ENCODE results near the gene LPXN.
A peak's percentile ranks its signal among the peaks of the same experiment; 100 is the strongest.
"Not testable (repeated sequence)": the region's sequence is repeated elsewhere in the genome, so short reads cannot be mapped to it uniquely, and the experiment has no call there.

LPXN gene

DNA sequence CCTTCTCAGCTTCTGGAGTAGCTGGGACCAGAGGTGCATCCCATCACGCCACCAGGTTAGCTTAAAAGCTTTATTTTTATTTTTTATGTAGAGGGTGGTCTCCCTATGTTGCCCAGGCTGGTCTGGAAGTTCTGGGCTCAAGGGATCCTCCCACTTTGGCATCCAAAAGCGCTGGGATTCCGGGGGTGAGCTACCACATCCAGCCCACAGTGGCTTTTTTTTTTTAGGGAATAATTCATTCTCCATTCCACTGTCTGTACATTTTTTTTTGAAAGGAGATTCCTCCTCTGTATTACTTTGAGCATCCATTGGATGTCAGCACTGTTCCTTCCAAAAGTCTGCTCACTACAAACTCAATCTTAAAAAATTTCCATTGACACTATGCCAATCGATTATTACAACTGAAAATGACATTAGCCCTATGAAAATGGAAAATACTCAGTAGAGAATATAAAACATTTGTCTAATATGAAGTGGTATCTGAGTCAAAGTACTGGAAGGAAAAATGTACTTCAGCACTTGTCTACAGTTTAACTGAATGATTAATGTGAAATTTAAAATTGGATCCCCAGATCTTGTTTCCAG is 1.3 kb upstream of the LPXN start:
- Histone ChIP-seq H3K4me2 (ENCODE audit: low read length) (peak overlapping the region; percentile 95), H3K4me3 (ENCODE audit: low read depth, low read length, poor library complexity, severe bottlenecking) (peak overlapping the region; percentile 73), H3F3A (ENCODE audit: insufficient read depth, low read length) (0 out of 2 replicates have a peak, but pooled peaks cover 3% of the 10 kb centered on the region), H2AFZ (ENCODE audit: low read length) (no peak overlapping the region), H3K27me3 (ENCODE audit: insufficient read depth, low read length) (no peaks in the 10 kb centered on the region), H3K4me1 (ENCODE audit: insufficient read depth, low read length, severe bottlenecking) (peaks cover 57% of the 10 kb centered on the region), H3K36me3 (ENCODE audit: insufficient read depth, low read length) (peaks cover 19% of the 10 kb centered on the region), H3K27ac (ENCODE audit: low read depth, low read length, poor library complexity, severe bottlenecking) (peak overlapping the region; percentile 99), H3K9me3 (ENCODE audit: low read length) (no peaks in the 10 kb centered on the region), H4K20me1 (ENCODE audit: insufficient read depth, low read length) (no peaks in the 10 kb centered on the region), H3K9ac (ENCODE audit: low read length) (peak overlapping the region; percentile 92), H3K79me2 (ENCODE audit: insufficient read depth, low read length) (peaks cover 67% of the 10 kb centered on the region), H3K9me2 (ENCODE audit: low read depth, low read length) (no peaks in the 10 kb centered on the region)
- TF ChIP-seq, protein P1, sequence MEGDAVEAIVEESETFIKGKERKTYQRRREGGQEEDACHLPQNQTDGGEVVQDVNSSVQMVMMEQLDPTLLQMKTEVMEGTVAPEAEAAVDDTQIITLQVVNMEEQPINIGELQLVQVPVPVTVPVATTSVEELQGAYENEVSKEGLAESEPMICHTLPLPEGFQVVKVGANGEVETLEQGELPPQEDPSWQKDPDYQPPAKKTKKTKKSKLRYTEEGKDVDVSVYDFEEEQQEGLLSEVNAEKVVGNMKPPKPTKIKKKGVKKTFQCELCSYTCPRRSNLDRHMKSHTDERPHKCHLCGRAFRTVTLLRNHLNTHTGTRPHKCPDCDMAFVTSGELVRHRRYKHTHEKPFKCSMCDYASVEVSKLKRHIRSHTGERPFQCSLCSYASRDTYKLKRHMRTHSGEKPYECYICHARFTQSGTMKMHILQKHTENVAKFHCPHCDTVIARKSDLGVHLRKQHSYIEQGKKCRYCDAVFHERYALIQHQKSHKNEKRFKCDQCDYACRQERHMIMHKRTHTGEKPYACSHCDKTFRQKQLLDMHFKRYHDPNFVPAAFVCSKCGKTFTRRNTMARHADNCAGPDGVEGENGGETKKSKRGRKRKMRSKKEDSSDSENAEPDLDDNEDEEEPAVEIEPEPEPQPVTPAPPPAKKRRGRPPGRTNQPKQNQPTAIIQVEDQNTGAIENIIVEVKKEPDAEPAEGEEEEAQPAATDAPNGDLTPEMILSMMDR (IDR thresholded peaks at IDR 0.05; ENCODE audit: low read length), result peak; percentile 41; the same call in 1 of the 2 replicates
- no peak for TF ChIP-seq EZH2 (IDR thresholded peaks at IDR 0.05; ENCODE audit: borderline replicate concordance, low read length)

GRCh38 chr11:58574881-58575280 is 775 bp downstream of the LPXN start:
- no peak for TF ChIP-seq EZH2 (IDR thresholded peaks at IDR 0.05; ENCODE audit: borderline replicate concordance, low read length)
- TF ChIP-seq, protein P1 (IDR thresholded peaks at IDR 0.05; ENCODE audit: low read length), result no peak
- Histone ChIP-seq H3K79me2 (ENCODE audit: insufficient read depth, low read length) (peaks cover 57% of the 10 kb centered on the region), H3K9ac (ENCODE audit: low read length) (peak overlapping the region; percentile 92), H2AFZ (ENCODE audit: low read length) (no peak overlapping the region), H3K4me2 (ENCODE audit: low read length) (peak overlapping the region; percentile 95), H3F3A (ENCODE audit: insufficient read depth, low read length) (0 out of 2 replicates have a peak, but pooled peaks cover 3% of the 10 kb centered on the region), H4K20me1 (ENCODE audit: insufficient read depth, low read length) (no peaks in the 10 kb centered on the region), H3K27ac (ENCODE audit: low read depth, low read length, poor library complexity, severe bottlenecking) (peak overlapping the region; percentile 99), H3K27me3 (ENCODE audit: insufficient read depth, low read length) (no peaks in the 10 kb centered on the region), H3K4me1 (ENCODE audit: insufficient read depth, low read length, severe bottlenecking) (peaks cover 43% of the 10 kb centered on the region), H3K9me3 (ENCODE audit: low read length) (no peaks in the 10 kb centered on the region), H3K36me3 (ENCODE audit: insufficient read depth, low read length) (peaks cover 17% of the 10 kb centered on the region), H3K9me2 (ENCODE audit: low read depth, low read length) (no peaks in the 10 kb centered on the region), H3K4me3 (ENCODE audit: low read depth, low read length, poor library complexity, severe bottlenecking) (peak overlapping the region; percentile 73)

- H3K79me2 ChIP-seq (ENCODE audit: insufficient read depth, low read length), result peaks cover 55% of the 10 kb centered on the region
- peak overlapping the region; percentile 95 for H3K4me2 ChIP-seq (ENCODE audit: low read length)
- H3K27ac ChIP-seq (ENCODE audit: low read depth, low read length, poor library complexity, severe bottlenecking), result peak overlapping the region; percentile 99
Observed at GRCh38 chr11:58573451-58574104, 2.1 kb downstream of the LPXN start.

DNA sequence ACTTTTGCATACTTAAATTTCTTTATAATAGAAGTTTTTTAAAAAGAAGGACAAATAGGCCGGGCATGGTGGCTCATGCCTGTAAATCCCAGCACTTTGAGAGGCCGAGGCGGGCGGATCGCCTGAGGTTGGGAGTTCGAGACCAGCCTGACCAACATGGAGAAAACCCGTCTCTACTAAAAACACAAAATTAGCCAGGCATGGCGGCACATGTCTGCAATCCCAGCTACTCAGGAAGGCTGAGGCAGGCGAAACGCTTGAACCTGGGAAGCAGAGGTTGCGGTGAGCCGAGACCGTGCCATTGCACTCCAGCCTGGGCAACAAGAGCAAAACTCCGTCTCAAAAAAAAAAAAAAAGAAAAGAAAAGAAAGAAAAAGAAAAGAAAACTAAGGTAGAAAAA is 2.8 kb downstream of the LPXN start:
- peaks cover 55% of the 10 kb centered on the region for H3K4me1 ChIP-seq (ENCODE audit: insufficient read depth, low read length, severe bottlenecking)
- H3K27ac ChIP-seq (ENCODE audit: low read depth, low read length, poor library complexity, severe bottlenecking), result peak overlapping the region; percentile 99
- H3K9me2 ChIP-seq (ENCODE audit: low read depth, low read length); H3F3A ChIP-seq (ENCODE audit: insufficient read depth, low read length); H4K20me1 ChIP-seq (ENCODE audit: insufficient read depth, low read length); H3K9me3 ChIP-seq (ENCODE audit: low read length); H2AFZ ChIP-seq (ENCODE audit: low read length); H3K27me3 ChIP-seq (ENCODE audit: insufficient read depth, low read length): not testable (repeated sequence)
- peaks cover 35% of the 10 kb centered on the region for H3K36me3 ChIP-seq (ENCODE audit: insufficient read depth, low read length)
- H3K4me2 ChIP-seq (ENCODE audit: low read length), result peak overlapping the region; percentile 95
- peak overlapping the region; percentile 92 for H3K9ac ChIP-seq (ENCODE audit: low read length)
- H3K79me2 ChIP-seq (ENCODE audit: insufficient read depth, low read length), result peaks cover 57% of the 10 kb centered on the region
- H3K4me3 ChIP-seq (ENCODE audit: low read depth, low read length, poor library complexity, severe bottlenecking), result peak overlapping the region; percentile 73

More at GRCh38 chr11:58573451-58574104, 2.1 kb downstream of the LPXN start:
- Histone ChIP-seq H3F3A (ENCODE audit: insufficient read depth, low read length) (0 out of 2 replicates have a peak, but pooled peaks cover 3% of the 10 kb centered on the region), H3K9me2 (ENCODE audit: low read depth, low read length) (no peaks in the 10 kb centered on the region), H3K27me3 (ENCODE audit: insufficient read depth, low read length) (no peaks in the 10 kb centered on the region), H3K36me3 (ENCODE audit: insufficient read depth, low read length) (peaks cover 30% of the 10 kb centered on the region), H2AFZ (ENCODE audit: low read length) (no peak overlapping the region), H3K9ac (ENCODE audit: low read length) (peak overlapping the region; percentile 92), H3K4me1 (ENCODE audit: insufficient read depth, low read length, severe bottlenecking) (peaks cover 52% of the 10 kb centered on the region), H4K20me1 (ENCODE audit: insufficient read depth, low read length) (no peaks in the 10 kb centered on the region), H3K4me3 (ENCODE audit: low read depth, low read length, poor library complexity, severe bottlenecking) (peak overlapping the region; percentile 73), H3K9me3 (ENCODE audit: low read length) (no peaks in the 10 kb centered on the region)
- TF ChIP-seq EZH2 (IDR thresholded peaks at IDR 0.05; ENCODE audit: borderline replicate concordance, low read length), result no peak
- TF ChIP-seq, protein P1 (IDR thresholded peaks at IDR 0.05; ENCODE audit: low read length), result no peak

All from OCI-LY1 (cell line).